Measurements from ENCODE around the gene GNA15.

Gene GNA15

GRCh38 chr19:3204646-3205275 is 68.9 kb downstream of the GNA15 start:
- DNase-seq (ENCODE audit: low read depth in 1 of 2, low spot score in 1 of 2) = no peak

DNA sequence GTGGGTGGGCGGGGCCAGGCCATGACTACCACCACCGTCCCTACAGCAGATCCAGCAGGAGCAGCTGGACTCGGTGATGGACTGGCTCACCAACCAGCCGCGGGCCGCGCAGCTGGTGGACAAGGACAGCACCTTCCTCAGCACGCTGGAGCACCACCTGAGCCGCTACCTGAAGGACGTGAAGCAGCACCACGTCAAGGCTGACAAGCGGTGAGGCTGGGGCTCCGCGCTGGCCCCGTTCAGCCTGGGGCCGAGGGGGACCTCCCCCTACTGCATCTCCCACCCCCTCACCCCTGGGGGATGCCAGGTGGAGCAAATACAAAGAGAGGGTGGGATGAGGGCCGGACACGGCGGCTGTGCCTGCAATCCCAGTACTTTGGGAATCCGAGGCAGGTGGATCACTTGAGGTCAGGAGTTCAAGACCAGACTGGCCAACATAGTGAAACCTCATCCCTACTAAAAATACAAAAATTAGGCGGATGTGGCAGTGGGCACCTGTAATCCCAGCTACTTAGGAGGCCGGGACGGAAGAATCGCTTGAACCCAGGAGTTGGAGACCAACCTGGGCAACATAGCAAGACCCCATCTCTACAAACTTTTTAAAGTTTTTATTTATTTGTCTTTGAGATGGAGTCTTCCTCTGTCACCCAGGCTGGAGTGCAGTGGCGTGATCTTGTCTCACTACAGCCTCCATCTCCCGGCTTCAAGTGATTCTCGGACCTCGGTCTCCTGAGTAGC is 70.6 kb downstream of the GNA15 start:
- no peak for DNase-seq (ENCODE audit: low read depth in 1 of 2, low spot score in 1 of 2)

- no peak for DNase-seq (ENCODE audit: low read depth in 1 of 2, low spot score in 1 of 2)
Observed at GRCh38 chr19:3207461-3208242, 71.8 kb downstream of the GNA15 start.

DNA sequence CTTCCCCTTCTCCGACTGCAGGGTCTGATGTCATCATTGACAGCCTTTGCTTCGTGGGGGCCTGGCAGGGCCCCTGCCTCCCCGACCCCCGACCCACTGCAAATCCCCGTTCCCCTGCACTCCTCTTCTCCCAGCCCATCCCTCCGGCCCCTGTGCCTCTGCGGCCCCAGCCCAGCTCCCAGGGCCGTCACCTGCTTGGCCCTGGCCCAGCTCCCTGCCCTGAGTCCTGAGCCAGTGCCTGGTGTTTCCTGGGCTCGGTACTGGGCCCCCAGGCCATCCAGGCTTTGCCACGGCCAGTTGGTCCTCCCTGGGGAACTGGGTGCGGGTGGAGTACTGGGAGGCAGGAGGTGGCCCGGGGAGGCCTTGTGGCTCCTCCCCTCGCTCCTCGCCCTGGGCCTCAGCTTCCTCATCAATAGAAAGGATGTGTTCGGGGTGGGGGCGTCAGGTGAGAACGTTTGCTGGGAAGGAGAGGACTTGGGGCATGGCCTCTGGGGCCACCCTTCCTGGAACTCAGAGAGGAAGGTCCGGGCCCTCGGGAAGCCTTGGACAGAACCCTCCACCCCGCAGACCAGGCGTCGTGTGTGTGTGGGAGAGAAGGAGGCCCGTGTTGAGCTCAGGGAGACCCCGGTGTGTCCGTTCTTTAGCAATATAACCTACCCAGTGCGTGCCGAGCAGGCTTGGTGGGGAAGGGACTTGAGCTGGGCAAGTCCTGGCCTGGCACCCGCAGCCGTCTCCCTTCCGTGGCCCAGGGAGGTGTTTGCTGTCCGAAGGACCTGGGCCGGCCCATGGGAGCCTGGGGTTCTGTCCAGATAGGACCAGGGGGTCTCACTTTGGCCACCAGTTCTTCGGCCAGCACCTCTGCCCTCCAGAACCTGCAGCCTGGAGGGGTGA is 72.7 kb downstream of the GNA15 start:
- no peak for DNase-seq (ENCODE audit: low read depth in 1 of 2, low spot score in 1 of 2)

GRCh38 chr19:3210347-3211017 is 74.6 kb downstream of the GNA15 start:
- DNase-seq (ENCODE audit: low read depth in 1 of 2, low spot score in 1 of 2) = peak; percentile 52 to 67

- DNase-seq (ENCODE audit: low read depth in 1 of 2, low spot score in 1 of 2) = no peak
Observed at GRCh38 chr19:3211191-3211590, 75.4 kb downstream of the GNA15 start.

DNA sequence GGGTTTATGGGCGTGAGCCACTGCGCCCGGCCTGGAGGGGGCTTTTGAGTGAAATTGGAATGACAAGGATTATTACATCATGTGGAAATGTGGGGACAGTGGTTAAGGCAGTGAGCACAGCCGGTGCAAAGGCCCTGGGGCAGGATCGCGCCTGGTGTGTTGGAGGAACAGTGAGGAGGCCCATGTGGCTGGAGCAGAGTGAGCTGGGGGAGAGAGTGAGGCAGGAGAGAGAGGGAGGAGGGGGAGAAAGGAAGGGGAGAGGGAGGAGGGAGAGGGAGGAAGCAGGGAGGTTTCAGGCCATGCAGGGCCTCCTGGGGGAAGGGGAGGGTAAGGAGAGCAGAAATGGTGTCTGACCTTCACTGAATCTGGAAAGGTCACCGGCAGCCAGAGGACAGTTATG is 77.3 kb downstream of the GNA15 start:
- no peak for DNase-seq (ENCODE audit: low read depth in 1 of 2, low spot score in 1 of 2)

Data from stimulated activated CD4-positive, alpha-beta T cell treated with anti-CD3 and anti-CD28 coated beads, Interleukin-15, amount 100 ng/mL, for 1 hour (primary cell).